Esophagus squamous epithelium (tissue), 5 donors: ENCODE data around the gene DSTYK. TPM values are rescaled to one million over a fixed set of nuclear protein-coding genes. Genes with fewer than 3 reads are reported as not detected.
"Not testable (repeated sequence)": the region's sequence is repeated elsewhere in the genome, so short reads cannot be mapped to it uniquely, and the experiment has no call there.

ENCODE experiments used
- DNase-seq: peaks from one replicate; lab custom pipeline; 2025; lab: John Stamatoyannopoulos, UW
- H3K27ac ChIP-seq, 4 donors: fragments of 200-600 bp; sonication (generic); one replicate each; pipeline ENCODE4 v1.5.1; 2016 to 2019; ENCODE audit warnings: mild to moderate bottlenecking in 1 of 4
- H3K27me3 ChIP-seq, 4 donors: fragments of 200-600 bp; sonication (generic); 1 replicate in 3 of 4; 2 replicates in 1 of 4; pipeline versions ENCODE4 v1.5.1 to v1.6.0; 2017 to 2021; ENCODE audit warnings: antibody characterized with exemption in 1 of 4
- H3K36me3 ChIP-seq, 3 donors: fragments of 200-600 bp; sonication (generic); one replicate each; pipeline ENCODE4 v1.5.1; 2016 to 2019
- H3K4me1 ChIP-seq, 3 donors: fragments of 200-600 bp; sonication (generic); one replicate each; pipeline ENCODE4 v1.5.1; 2017 to 2019
- H3K4me3 ChIP-seq, 4 donors: fragments of 200-600 bp; sonication (generic); 1 replicate in 3 of 4; 2 replicates in 1 of 4; pipeline ENCODE4 v1.5.1; 2016 to 2019; ENCODE audit warnings: mild to moderate bottlenecking in 2 of 4, moderate library complexity in 1 of 4
- H3K9me3 ChIP-seq, 3 donors: fragments of 200-600 bp; sonication (generic); one replicate each; pipeline ENCODE4 v1.5.1; 2016 to 2019
- CTCF ChIP-seq, 6 experiments: fragments of 450-650 bp in 4 of 6; fragments of 200-600 bp in 2 of 6; sonication (generic) in 2 of 6; IDR thresholded peaks; one replicate each; pipeline ENCODE4 v1.5.1; 2016 to 2019; ENCODE audit warnings: antibody characterized with exemption in 6 of 6, mild to moderate bottlenecking in 4 of 6, moderate library complexity in 4 of 6
- POLR2A ChIP-seq, 4 donors: fragments of 450-650 bp; IDR thresholded peaks; one replicate each; pipeline ENCODE4 v1.6.1; 2017; ENCODE audit warnings: antibody characterized with exemption in 4 of 4, mild to moderate bottlenecking in 4 of 4, moderate library complexity in 3 of 4
- WGBS, 2 donors: methylation state at CpG; one replicate each; pipeline ENCODE4 v1.1.5; 2018; 5-methylcytosine and 5-hydroxymethylcytosine counted together
- intact Hi-C: fragments of 100-400 bp; cut with DNase I; formaldehyde crosslinking; loops from one replicate; pipeline ENCODE4 v1.15.0; 2022
- total RNA-seq, 4 donors: library from RNA; depleted of rRNA; stranded (reverse); fragments of >200 nt; gene quantifications; one replicate each; pipeline ENCODE4 v1.1.0, GENCODE V29; 2016
- donor health status: DM: yes; HTN: yes; CAD: no.

DSTYK gene
- total RNA-seq, 4 donors from 2014 or later, result 6.5 to 10.9 (median 6.9) TPM

DNA sequence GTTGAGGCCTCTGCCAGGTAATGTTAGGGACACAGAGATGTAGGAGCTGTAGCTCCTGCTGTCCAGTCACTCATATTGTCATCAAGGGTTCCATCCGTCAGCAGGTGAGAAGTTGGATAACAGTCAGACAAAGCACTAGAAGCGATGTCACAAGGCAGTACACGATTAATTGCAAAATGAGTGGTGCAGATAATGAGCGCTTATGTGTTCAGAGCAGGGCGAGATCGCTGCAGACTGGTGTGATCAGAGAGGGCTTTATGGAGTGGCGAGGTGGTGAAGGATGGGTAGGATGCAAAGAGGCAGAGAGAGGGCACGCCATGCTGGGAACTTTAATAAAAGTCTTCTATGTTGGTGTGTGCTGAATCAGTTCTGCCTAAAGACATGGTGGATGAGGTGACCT is 25.0 kb upstream of the DSTYK start:
- H3K36me3 ChIP-seq, result peaks cover 0 to under 1% (median 0%) of the 10 kb centered on the region in 3 donors
- H3K27ac ChIP-seq, result no peak overlapping the region
- 92% methylated on average over 8 of the region's 8 CpGs for WGBS, 2 donors
- H3K9me3 ChIP-seq, result no peaks in the 10 kb centered on the region
- TF ChIP-seq POLR2A (IDR thresholded peaks at IDR 0.05) (no peak), CTCF (IDR thresholded peaks at IDR 0.05) (no peak)
- H3K4me3 ChIP-seq, result no peak overlapping the region
- DNase-seq, result no peak
- H3K27me3 ChIP-seq, result no peaks in the 10 kb centered on the region
- peaks cover 0 to 14% (median 0%) of the 10 kb centered on the region in 3 donors for H3K4me1 ChIP-seq
- intact Hi-C loops, result no loop called here

DNA sequence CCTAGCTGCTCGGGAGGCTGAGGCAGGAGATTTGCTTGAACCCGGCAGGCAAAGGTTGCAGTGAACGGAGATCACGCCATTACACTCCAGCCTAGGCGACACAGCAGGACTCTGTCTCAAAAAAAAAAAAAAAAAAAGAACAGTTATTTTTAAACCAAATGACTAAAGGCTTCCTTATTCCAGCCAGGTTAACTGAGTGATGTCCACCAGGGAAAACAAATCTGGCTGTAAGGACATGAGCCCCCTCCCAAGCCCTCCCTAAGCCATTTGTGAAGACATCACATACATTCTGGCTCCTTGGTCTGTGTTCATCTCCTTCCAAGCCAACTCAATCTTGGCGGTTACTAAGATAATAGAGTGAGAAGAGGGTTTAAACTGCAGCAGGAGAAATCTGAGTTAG is 24.4 kb upstream of the DSTYK start:
- no peak overlapping the region for H3K27ac ChIP-seq
- no peak overlapping the region for H3K4me3 ChIP-seq
- H3K27me3 ChIP-seq, result no peaks in the 10 kb centered on the region
- H3K4me1 ChIP-seq, result peaks cover 0 to 14% (median 0%) of the 10 kb centered on the region in 3 donors
- intact Hi-C loops, result no loop called here
- 83 to 88% methylated on average over 6 of the region's 6 CpGs for WGBS, 2 donors
- TF ChIP-seq CTCF (IDR thresholded peaks at IDR 0.05) (no peak), POLR2A (IDR thresholded peaks at IDR 0.05) (no peak)
- no peak for DNase-seq
- H3K36me3 ChIP-seq, result no peaks in the 10 kb centered on the region
- no peaks in the 10 kb centered on the region for H3K9me3 ChIP-seq

- peaks cover 7 to 26% (median 10%) of the 10 kb centered on the region in 3 donors for H3K4me1 ChIP-seq
- H3K9me3 ChIP-seq, H3K4me3 ChIP-seq: not testable (repeated sequence)
These were observed 22.5 kb upstream of the DSTYK start for GRCh38 chr1:205233986-205234385.

GRCh38 chr1:205232945-205233397 is 21.5 kb upstream of the DSTYK start:
- no peak overlapping the region for H3K4me3 ChIP-seq
- H3K36me3 ChIP-seq, result no peaks in the 10 kb centered on the region
- 52 to 66% methylated on average over 3 of the region's 3 CpGs for WGBS, 2 donors
- no peak overlapping the region for H3K27ac ChIP-seq
- no peak for DNase-seq
- H3K27me3 ChIP-seq, result no peaks in the 10 kb centered on the region
- no peak for TF ChIP-seq CTCF (IDR thresholded peaks at IDR 0.05)
- TF ChIP-seq POLR2A (IDR thresholded peaks at IDR 0.05), result no peak
- intact Hi-C loops, result no loop called here
- H3K4me1 ChIP-seq, result peaks cover 13 to 37% (median 17%) of the 10 kb centered on the region in 3 donors
- H3K9me3 ChIP-seq, result no peaks in the 10 kb centered on the region

More at GRCh38 chr1:205233986-205234385, 22.5 kb upstream of the DSTYK start:
- 91 to 94% methylated on average over 7 of the region's 7 CpGs for WGBS, 2 donors
- DNase-seq, H3K36me3 ChIP-seq, H3K27ac ChIP-seq, H3K27me3 ChIP-seq, intact Hi-C loops: not testable (repeated sequence)

DNA sequence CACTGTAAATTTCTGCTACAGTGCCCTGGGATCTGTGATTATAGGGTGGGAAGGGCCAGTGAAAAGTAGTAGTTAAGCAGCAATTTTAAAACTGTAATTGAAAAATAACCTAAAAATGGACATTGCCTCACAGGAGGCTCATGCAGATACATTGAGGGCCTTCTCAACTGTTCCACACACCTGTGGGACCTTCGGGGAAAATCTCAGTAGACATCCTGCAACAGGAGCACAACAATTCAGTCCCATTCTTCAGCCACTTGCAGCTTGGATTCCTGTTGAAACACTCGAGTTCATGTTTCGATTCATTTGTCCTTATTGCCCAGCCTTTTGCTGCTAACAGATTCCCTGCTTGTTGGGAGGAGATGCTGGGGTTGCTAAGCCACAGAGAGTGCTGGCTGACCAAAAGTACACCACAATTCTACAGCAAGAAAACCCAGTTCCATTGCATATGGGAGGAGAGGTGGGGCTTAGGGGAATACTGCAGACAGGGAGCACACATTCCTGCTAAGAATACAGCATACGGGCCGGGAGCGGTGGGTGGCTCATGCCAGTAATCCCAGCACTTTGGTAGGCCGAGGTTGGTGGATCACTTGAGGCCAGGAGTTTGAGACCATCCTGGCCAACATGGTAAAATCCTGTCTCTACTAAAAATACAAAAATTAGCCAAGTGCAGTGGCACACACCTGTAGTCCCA is 20.8 kb upstream of the DSTYK start:
- no peaks in the 10 kb centered on the region for H3K27me3 ChIP-seq
- H3K36me3 ChIP-seq, result no peaks in the 10 kb centered on the region
- H3K4me3 ChIP-seq, result no peak overlapping the region
- H3K27ac ChIP-seq, result no peak overlapping the region
- 80 to 92% methylated on average over 5 to 7 of the region's 7 CpGs for WGBS, 2 donors
- no peak for DNase-seq
- H3K4me1 ChIP-seq, result peaks cover 14 to 41% (median 22%) of the 10 kb centered on the region in 3 donors
- intact Hi-C loops, result no loop called here
- TF ChIP-seq CTCF (IDR thresholded peaks at IDR 0.05) (no peak), POLR2A (IDR thresholded peaks at IDR 0.05) (no peak)
- no peaks in the 10 kb centered on the region for H3K9me3 ChIP-seq
